Activated CD8-positive, alpha-beta T cell treated with anti-CD3 and anti-CD28 coated beads for 36 hours (primary cell): Measurements from ENCODE around the gene TRIM37. TPM values are rescaled to one million over a fixed set of nuclear protein-coding genes. Genes with fewer than 3 reads are reported as not detected.
A peak's percentile ranks its signal among the peaks of the same experiment; 100 is the strongest.

ENCODE experiments used
- ATAC-seq: fragments of 200-7000 bp; cut with Tn5 transposase; one replicate; pipeline ENCODE4 v1.10.0; 2021; ENCODE audit warnings: mild to moderate bottlenecking, moderate library complexity
- CTCF ChIA-PET: fragments of 350-600 bp; sonication (Branson Sonifier 250); formaldehyde crosslinking; loops from one replicate; lab custom pipeline; 2021; ENCODE audit warnings: antibody characterized with exemption; lab: Charles Lee
- POLR2A ChIA-PET: fragments of 350-600 bp; sonication (Branson Sonifier 250); formaldehyde crosslinking; loops from one replicate; lab custom pipeline; 2021; ENCODE audit warnings: antibody characterized with exemption; lab: Charles Lee
- DNase-seq: peaks from one replicate; pipeline ENCODE4 v3.0.0-alpha.2; 2020
- H3K27ac Mint-ChIP-seq: one replicate; pipeline ENCODE4 v1.8.0; 2021; ENCODE audit warnings: mild to moderate bottlenecking, mixed read lengths
- H3K27me3 Mint-ChIP-seq: one replicate; pipeline ENCODE4 v1.8.0; 2021; ENCODE audit warnings: mixed read lengths
- H3K36me3 Mint-ChIP-seq: one replicate; pipeline ENCODE4 v1.8.0; 2021; ENCODE audit warnings: low read depth, mixed read lengths
- H3K4me1 Mint-ChIP-seq: one replicate; pipeline ENCODE4 v1.8.0; 2021; ENCODE audit warnings: low read depth, mixed read lengths
- H3K4me3 Mint-ChIP-seq: one replicate; pipeline ENCODE4 v1.8.0; 2021; ENCODE audit warnings: mild to moderate bottlenecking, moderate library complexity, mixed read lengths
- H3K9me3 Mint-ChIP-seq: one replicate; pipeline ENCODE4 v1.8.0; 2021; ENCODE audit warnings: mixed read lengths
- intact Hi-C: fragments of 100-400 bp; cut with micrococcal nuclease; formaldehyde crosslinking; loops from one replicate; pipeline ENCODE4 v1.10.0; 2022
- total RNA-seq, 2 experiments: library from RNA; stranded (reverse); gene quantifications; one replicate each; pipeline ENCODE4 v1.2.3, GENCODE V29; 2021
- TF ChIP-seq, protein P1 (sequence below): fragments of 200-600 bp; IDR thresholded peaks from one replicate; pipeline ENCODE4 v1.8.0; 2022; ENCODE audit warnings: antibody characterized with exemption, mild to moderate bottlenecking

The TRIM37 gene
- total RNA-seq, 2 experiments from 2014 or later = 23.9 to 24.8 TPM

- Mint-ChIP-seq H3K4me1 (no peaks in the 10 kb centered on the region), H3K27me3 (no peaks in the 10 kb centered on the region), H3K9me3 (no peaks in the 10 kb centered on the region), H3K27ac (no peak overlapping the region), H3K36me3 (peaks cover 16% of the 10 kb centered on the region), H3K4me3 (no peak overlapping the region)
- intact Hi-C loops = no loop called here
- DNase-seq = no peak
- TF ChIP-seq, protein P1, sequence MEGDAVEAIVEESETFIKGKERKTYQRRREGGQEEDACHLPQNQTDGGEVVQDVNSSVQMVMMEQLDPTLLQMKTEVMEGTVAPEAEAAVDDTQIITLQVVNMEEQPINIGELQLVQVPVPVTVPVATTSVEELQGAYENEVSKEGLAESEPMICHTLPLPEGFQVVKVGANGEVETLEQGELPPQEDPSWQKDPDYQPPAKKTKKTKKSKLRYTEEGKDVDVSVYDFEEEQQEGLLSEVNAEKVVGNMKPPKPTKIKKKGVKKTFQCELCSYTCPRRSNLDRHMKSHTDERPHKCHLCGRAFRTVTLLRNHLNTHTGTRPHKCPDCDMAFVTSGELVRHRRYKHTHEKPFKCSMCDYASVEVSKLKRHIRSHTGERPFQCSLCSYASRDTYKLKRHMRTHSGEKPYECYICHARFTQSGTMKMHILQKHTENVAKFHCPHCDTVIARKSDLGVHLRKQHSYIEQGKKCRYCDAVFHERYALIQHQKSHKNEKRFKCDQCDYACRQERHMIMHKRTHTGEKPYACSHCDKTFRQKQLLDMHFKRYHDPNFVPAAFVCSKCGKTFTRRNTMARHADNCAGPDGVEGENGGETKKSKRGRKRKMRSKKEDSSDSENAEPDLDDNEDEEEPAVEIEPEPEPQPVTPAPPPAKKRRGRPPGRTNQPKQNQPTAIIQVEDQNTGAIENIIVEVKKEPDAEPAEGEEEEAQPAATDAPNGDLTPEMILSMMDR = no peak
- ATAC-seq = no peak
- CTCF ChIA-PET = no interaction called here
- POLR2A ChIA-PET = interaction anchor here (1.4 kb wide), 1 partner anchor 8 kb away, joined by 4 read pairs; no protein-coding TSS in a partner anchor
Observed at GRCh38 chr17:59037960-59038359, 68.7 kb downstream of the TRIM37 start.

DNA sequence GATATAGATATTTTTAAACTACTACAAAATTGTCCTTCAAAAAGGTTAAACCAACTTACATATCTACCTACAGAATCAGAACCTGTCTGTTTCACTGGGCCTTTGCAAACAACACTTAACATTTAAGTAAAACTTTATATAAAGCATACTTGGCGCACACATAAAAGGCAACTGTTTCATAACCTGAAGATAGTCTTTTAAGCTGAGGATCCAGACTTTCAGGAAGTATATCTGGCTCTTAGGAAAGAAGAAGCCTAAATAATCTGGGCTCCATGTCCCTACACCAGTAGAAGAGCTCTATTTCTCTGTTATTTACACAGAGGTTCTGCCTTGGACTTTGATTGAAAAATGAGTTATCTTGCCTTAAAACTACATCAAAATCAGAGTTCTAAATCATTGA lies 75.9 kb downstream of the TRIM37 start:
- intact Hi-C loops = no loop called here
- H3K27me3 Mint-ChIP-seq = no peaks in the 10 kb centered on the region
- POLR2A ChIA-PET = interaction anchor here (0.7 to 1.5 kb wide), 2 partner anchors 399 to 688 kb away, joined by 3 to 7 read pairs; no protein-coding TSS in a partner anchor
- peaks cover 11% of the 10 kb centered on the region for H3K36me3 Mint-ChIP-seq
- TF ChIP-seq, protein P1 = no peak
- no peak overlapping the region for H3K4me3 Mint-ChIP-seq
- no peaks in the 10 kb centered on the region for H3K9me3 Mint-ChIP-seq
- ATAC-seq (no peak), DNase-seq (no peak)
- CTCF ChIA-PET = interaction anchor here (2.8 kb wide), 1 partner anchor 26 kb away, joined by 10 read pairs; no protein-coding TSS in a partner anchor
- no peak overlapping the region for H3K27ac Mint-ChIP-seq
- H3K4me1 Mint-ChIP-seq = peaks cover 10% of the 10 kb centered on the region

GRCh38 chr17:59028328-59028727 lies 78.4 kb downstream of the TRIM37 start:
- CTCF ChIA-PET = no interaction called here
- H3K9me3 Mint-ChIP-seq = no peaks in the 10 kb centered on the region
- DNase-seq = no peak
- POLR2A ChIA-PET = no interaction called here
- TF ChIP-seq, protein P1 = no peak
- H3K4me1 Mint-ChIP-seq = peaks cover 10% of the 10 kb centered on the region
- no peak overlapping the region for H3K27ac Mint-ChIP-seq
- H3K4me3 Mint-ChIP-seq = no peak overlapping the region
- no peak for ATAC-seq
- intact Hi-C loops = no loop called here
- peaks cover 13% of the 10 kb centered on the region for H3K36me3 Mint-ChIP-seq
- no peaks in the 10 kb centered on the region for H3K27me3 Mint-ChIP-seq

DNA sequence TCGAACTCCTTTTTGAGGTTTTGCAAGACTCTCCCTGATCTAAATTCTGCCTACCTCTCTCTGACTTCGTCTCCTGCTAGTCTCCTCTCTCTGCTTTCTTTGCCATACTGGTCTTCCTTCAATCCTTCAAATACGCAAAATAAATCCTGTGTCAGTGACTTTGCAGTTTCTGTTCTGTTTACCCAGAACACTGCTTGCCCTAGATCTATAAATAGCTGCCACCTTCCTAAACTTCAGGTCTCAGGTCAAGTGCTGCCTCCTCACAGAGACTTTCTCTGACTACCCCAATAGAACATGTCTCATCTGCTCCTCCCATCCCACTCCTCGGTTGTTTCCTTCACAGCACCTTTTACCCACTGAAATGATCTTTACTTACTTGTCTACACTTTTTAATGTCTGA lies 78.9 kb downstream of the TRIM37 start:
- no peaks in the 10 kb centered on the region for H3K27me3 Mint-ChIP-seq
- DNase-seq (no peak), ATAC-seq (no peak)
- peaks cover 10% of the 10 kb centered on the region for H3K4me1 Mint-ChIP-seq
- POLR2A ChIA-PET = no interaction called here
- intact Hi-C loops = no loop called here
- H3K36me3 Mint-ChIP-seq = peaks cover 13% of the 10 kb centered on the region
- TF ChIP-seq, protein P1 = no peak
- no peak overlapping the region for H3K4me3 Mint-ChIP-seq
- H3K9me3 Mint-ChIP-seq = no peaks in the 10 kb centered on the region
- CTCF ChIA-PET = no interaction called here
- H3K27ac Mint-ChIP-seq = peak overlapping the region; percentile 6

- POLR2A ChIA-PET = no interaction called here
- Mint-ChIP-seq H3K27ac (peak overlapping the region; percentile 28), H3K4me3 (no peak overlapping the region), H3K4me1 (peaks cover 10% of the 10 kb centered on the region), H3K27me3 (no peaks in the 10 kb centered on the region), H3K36me3 (peaks cover 15% of the 10 kb centered on the region), H3K9me3 (peaks cover under 1% of the 10 kb centered on the region)
- TF ChIP-seq, protein P1 = no peak
- intact Hi-C loops = no loop called here
- DNase-seq (no peak), ATAC-seq (no peak)
- CTCF ChIA-PET = no interaction called here
Observed at GRCh38 chr17:59026176-59026939, 80.3 kb downstream of the TRIM37 start.
